ENCODE results near the gene XPO1. TPM values are rescaled to one million over a fixed set of nuclear protein-coding genes. Genes with fewer than 3 reads are reported as not detected.

XPO1 gene
- total RNA-seq, 1 experiment from 2014 or later: 247 TPM

DNA sequence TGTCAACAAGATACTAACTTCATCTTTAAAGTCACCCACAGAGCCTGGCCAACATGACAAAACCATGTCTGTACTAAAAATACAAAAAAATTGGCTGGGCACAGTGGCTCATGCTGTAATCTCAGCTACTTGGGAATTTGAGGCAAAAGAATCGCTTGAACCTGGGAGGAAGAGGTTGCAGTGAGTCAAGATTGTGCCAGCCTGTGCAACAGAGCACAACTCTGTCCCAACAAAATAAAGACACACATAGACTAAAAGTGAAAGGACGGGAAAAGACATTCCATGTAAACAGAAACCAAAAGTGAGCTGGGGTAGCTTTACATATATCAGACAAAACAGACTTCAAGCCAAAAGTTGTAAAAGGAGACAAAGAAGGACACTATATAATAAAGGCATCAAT, 102.1 kb downstream of the XPO1 start:
- H3K4me1 ChIP-seq (ENCODE audit: insufficient read depth, low read length, poor library complexity, severe bottlenecking): no peaks in the 10 kb centered on the region
- intact Hi-C loops (cut with micrococcal nuclease; ENCODE audit: unreplicated experiment): no loop called here
- no peaks in the 10 kb centered on the region for H3K36me3 ChIP-seq (ENCODE audit: insufficient read depth, low read length, poor library complexity, severe bottlenecking)
- ChIA-PET POLR2A (ENCODE audit: low non-redundant PET) (no interaction called here), CTCF (interaction anchor here (0.6 kb wide), 1 partner anchor 13 kb away, joined by 10 read pairs; no protein-coding TSS in a partner anchor)
- H3K9me3 ChIP-seq (ENCODE audit: low read depth, low read length, poor library complexity, severe bottlenecking): peaks cover 26% of the 10 kb centered on the region
- no peaks in the 10 kb centered on the region for H3K27me3 ChIP-seq (replicated peaks; ENCODE audit: insufficient read depth, low read depth, low read length, poor library complexity)
- no TSS peak for BruUV-seq (replicated peaks)
- H3K27ac ChIP-seq (ENCODE audit: low read depth, low read length, poor library complexity, severe bottlenecking): no peak overlapping the region
- no peak overlapping the region for H3K4me3 ChIP-seq (ENCODE audit: low read depth, low read length, poor library complexity, severe bottlenecking)
- TF ChIP-seq EZH2 (IDR thresholded peaks at IDR 0.05; ENCODE audit: borderline replicate concordance, low read depth, low read length, poor library complexity, severe bottlenecking): no peak
- TF ChIP-seq, protein P1, sequence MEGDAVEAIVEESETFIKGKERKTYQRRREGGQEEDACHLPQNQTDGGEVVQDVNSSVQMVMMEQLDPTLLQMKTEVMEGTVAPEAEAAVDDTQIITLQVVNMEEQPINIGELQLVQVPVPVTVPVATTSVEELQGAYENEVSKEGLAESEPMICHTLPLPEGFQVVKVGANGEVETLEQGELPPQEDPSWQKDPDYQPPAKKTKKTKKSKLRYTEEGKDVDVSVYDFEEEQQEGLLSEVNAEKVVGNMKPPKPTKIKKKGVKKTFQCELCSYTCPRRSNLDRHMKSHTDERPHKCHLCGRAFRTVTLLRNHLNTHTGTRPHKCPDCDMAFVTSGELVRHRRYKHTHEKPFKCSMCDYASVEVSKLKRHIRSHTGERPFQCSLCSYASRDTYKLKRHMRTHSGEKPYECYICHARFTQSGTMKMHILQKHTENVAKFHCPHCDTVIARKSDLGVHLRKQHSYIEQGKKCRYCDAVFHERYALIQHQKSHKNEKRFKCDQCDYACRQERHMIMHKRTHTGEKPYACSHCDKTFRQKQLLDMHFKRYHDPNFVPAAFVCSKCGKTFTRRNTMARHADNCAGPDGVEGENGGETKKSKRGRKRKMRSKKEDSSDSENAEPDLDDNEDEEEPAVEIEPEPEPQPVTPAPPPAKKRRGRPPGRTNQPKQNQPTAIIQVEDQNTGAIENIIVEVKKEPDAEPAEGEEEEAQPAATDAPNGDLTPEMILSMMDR (conservative IDR thresholded peaks at IDR 0.05; ENCODE audit: low read depth, low read length): no peak
- DNase-seq (ENCODE audit: low spot score): no peak

DNA sequence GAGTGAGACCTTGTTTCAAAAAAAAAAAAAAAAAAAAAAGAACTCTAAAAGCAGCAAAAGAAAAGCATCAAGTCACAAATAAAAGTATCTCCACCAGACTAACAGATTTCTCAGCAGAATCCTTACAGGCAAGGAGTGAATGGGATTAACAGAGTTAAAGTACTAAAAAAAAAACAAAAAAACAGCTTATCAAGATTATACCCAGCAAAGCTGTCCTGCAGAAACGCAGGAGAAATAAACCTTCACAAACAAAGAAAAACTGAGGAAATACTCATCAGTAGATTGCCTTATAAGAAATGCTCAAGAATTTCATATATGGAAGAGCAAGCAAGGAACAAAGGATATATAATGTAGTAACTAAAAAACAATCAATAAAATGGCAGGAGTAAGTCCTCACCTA, 102.9 kb downstream of the XPO1 start:
- intact Hi-C loops (cut with micrococcal nuclease; ENCODE audit: unreplicated experiment): no loop called here
- Histone ChIP-seq H3K36me3 (ENCODE audit: insufficient read depth, low read length, poor library complexity, severe bottlenecking) (no peaks in the 10 kb centered on the region), H3K27ac (ENCODE audit: low read depth, low read length, poor library complexity, severe bottlenecking) (no peak overlapping the region), H3K27me3 (replicated peaks; ENCODE audit: insufficient read depth, low read depth, low read length, poor library complexity) (no peaks in the 10 kb centered on the region), H3K9me3 (ENCODE audit: low read depth, low read length, poor library complexity, severe bottlenecking) (peaks cover 26% of the 10 kb centered on the region), H3K4me1 (ENCODE audit: insufficient read depth, low read length, poor library complexity, severe bottlenecking) (no peaks in the 10 kb centered on the region), H3K4me3 (ENCODE audit: low read depth, low read length, poor library complexity, severe bottlenecking) (no peak overlapping the region)
- CTCF ChIA-PET: no interaction called here
- TF ChIP-seq, protein P1 (conservative IDR thresholded peaks at IDR 0.05; ENCODE audit: low read depth, low read length): no peak
- POLR2A ChIA-PET (ENCODE audit: low non-redundant PET): no interaction called here
- no TSS peak for BruUV-seq (replicated peaks)
- DNase-seq (ENCODE audit: low spot score): no peak

DNA sequence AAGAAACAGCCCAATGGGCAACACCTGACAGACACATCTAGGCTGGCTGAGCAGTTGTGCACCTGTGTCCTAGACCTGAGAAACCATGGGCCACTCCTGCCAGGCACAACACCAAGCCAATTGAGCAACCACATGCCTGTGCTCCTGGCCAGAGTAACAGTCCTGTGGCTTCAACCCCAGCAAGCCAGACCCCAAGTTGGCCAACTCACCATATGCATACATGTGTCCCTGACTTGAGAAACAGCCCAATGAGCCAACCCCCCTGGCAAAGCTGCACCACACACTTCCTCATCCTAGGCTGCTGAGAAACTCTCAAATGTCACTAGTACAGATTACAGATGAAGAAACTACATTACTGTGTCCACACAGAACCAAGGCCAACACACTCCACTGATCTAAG, 103.8 kb downstream of the XPO1 start:
- no peak overlapping the region for H3K4me3 ChIP-seq (ENCODE audit: low read depth, low read length, poor library complexity, severe bottlenecking)
- BruUV-seq (replicated peaks): no TSS peak
- ChIA-PET POLR2A (ENCODE audit: low non-redundant PET) (no interaction called here), CTCF (no interaction called here)
- no peaks in the 10 kb centered on the region for H3K36me3 ChIP-seq (ENCODE audit: insufficient read depth, low read length, poor library complexity, severe bottlenecking)
- no peak for DNase-seq (ENCODE audit: low spot score)
- H3K27me3 ChIP-seq (replicated peaks; ENCODE audit: insufficient read depth, low read depth, low read length, poor library complexity): no peaks in the 10 kb centered on the region
- H3K9me3 ChIP-seq (ENCODE audit: low read depth, low read length, poor library complexity, severe bottlenecking): peaks cover 26% of the 10 kb centered on the region
- TF ChIP-seq, protein P1 (conservative IDR thresholded peaks at IDR 0.05; ENCODE audit: low read depth, low read length): no peak
- no peak for TF ChIP-seq EZH2 (IDR thresholded peaks at IDR 0.05; ENCODE audit: borderline replicate concordance, low read depth, low read length, poor library complexity, severe bottlenecking)
- intact Hi-C loops (cut with micrococcal nuclease; ENCODE audit: unreplicated experiment): no loop called here
- no peak overlapping the region for H3K27ac ChIP-seq (ENCODE audit: low read depth, low read length, poor library complexity, severe bottlenecking)
- no peaks in the 10 kb centered on the region for H3K4me1 ChIP-seq (ENCODE audit: insufficient read depth, low read length, poor library complexity, severe bottlenecking)
